Activated T-cell treated with anti-CD3 and anti-CD28 coated beads for 4 hours (primary cell): Measurements from ENCODE around the gene IFNL4.
"Not testable (repeated sequence)": the region's sequence is repeated elsewhere in the genome, so short reads cannot be mapped to it uniquely, and the experiment has no call there.

Experiments used
- DNase-seq: peaks from one replicate; pipeline ENCODE4 v3.0.0-alpha.2; 2020

Gene IFNL4

DNA sequence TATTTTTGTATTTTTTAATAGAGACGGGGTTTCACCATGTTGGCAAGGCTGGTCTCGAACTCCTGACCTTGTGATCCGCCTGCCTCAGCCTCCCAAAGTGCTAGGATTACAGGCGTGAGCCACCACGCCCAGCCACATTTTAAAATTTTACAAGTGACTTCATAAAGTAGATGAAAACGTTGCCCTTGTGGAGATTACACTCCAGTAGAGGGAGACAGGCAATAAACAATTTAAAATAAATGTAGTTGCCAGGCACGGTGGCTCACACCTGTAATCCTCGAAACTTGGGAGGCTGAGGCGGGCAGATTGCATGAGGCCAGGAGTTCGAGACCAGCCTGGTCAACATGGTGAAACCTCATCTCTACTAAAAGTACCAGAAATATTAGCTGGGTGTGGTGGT is 29.5 kb downstream of the IFNL4 start:
- not testable (repeated sequence) for DNase-seq

GRCh38 chr19:39218230-39219007 is 30.2 kb downstream of the IFNL4 start:
- DNase-seq, result no peak

- DNase-seq, result no peak
Observed at GRCh38 chr19:39217094-39217493, 31.6 kb downstream of the IFNL4 start.

- not testable (repeated sequence) for DNase-seq
Observed at GRCh38 chr19:39215323-39215722, 33.3 kb downstream of the IFNL4 start.

- peak; percentile 47 for DNase-seq
Observed at GRCh38 chr19:39212375-39212742, 36.3 kb downstream of the IFNL4 start.

DNA sequence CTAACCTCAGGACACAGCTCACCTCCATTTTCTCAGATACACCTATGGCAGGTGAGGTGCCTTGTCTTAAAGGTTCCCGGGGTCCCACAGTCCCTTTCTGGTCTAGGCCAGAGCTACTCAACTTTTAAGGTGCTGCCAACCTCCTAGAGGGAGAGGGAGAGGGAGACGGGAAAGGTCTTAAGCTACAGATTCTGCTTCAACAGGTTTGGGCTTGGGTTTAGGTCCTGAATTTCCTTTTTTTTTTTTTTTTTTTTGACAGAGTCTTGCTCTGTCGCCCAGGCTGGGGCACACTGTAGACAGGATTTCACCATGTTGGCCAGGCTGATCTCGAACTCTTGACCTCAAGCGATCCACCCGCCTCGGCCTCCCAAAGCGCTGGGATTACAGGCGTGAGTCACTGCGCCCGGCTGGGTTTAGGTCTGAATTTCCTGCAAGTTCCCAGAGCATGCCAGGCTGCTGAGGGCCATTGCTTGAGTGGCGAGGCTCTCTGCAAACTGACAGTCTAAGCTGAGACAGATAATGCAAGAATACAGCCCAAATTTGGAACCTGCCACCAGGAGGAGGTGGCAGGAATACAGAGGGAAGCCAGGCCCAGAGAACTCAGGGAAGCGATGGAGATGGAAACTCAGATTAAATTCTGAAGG is 36.8 kb downstream of the IFNL4 start:
- no peak for DNase-seq

DNA sequence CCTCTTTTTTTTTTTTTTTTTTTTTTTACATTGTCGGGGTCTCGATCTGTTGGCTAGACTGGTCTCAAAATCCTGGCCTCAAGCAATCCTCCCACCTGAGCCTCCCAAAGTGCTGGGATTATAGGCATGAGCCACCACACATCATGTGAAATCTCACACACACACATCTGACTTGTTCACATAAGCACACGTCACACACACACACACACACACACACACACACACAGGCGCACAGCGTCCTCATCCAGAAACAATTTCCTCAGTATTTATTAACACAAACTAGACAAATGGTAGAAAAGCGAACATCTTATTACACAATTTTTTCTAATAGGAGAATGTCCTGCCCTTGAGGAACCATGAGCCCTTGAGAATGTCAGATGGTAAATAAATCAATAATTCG is 39.5 kb downstream of the IFNL4 start:
- no peak for DNase-seq

GRCh38 chr19:39208175-39208795 is 40.4 kb downstream of the IFNL4 start:
- DNase-seq, result no peak

DNA sequence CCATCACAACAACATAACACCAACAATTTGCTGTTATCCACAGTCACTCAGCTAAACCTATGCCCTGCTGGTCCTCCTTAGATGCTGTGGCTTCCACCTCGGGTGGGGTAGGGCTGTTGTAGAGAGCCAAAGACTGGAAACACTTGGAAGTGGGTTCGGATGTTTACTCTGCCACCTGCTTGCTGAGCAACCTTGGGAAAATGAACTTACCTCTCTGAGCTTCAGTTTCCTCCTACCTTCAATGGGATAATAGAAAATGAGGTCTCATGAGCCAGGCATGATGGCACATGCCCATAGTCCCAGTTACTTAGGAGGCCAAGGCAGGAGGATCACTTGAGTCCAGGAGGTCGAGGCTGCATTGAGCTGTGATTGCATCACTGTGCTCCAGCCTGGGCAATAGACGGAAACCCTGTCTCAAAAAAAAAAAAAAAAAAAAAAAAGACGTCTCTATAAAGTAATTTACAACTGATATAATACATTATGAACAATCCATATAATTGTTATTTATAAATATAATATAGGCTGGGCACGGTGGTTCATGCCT is 41.3 kb downstream of the IFNL4 start:
- no peak for DNase-seq

DNA sequence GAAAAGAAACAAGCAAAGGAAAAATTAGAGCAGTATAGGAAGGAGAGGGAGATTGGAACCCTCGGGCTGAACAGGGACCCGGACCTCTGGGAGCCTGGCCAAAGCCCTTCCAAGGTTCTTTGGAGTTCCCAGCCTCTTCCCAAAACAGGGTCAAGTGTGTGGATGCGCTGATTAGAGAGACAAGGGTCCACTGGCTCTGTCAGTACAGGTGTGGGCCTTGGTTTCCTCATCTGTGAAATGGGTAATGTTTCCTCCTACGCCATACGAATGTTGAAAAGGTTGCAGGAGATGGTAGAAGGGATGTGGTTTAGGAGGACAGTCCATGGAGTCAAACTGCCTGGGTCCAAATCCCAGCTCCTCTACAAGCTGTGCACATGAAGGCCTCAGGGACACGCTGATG is 42.5 kb downstream of the IFNL4 start:
- DNase-seq, result no peak

DNA sequence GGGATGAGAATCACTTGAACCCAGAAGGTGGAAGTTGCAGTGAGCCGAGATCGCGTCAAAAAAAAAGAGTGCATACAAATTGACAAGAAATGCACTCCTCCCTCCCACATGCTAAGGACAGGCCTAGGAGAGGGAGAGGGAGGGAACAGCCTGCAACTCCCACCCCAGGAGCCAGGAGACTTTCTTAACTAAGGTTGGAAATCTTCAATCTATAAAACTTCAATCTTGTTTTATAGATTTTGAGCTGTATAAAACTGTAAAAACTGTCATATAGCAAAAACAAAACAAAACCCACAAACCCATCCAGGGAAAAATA is 43.2 kb downstream of the IFNL4 start:
- no peak for DNase-seq

DNA sequence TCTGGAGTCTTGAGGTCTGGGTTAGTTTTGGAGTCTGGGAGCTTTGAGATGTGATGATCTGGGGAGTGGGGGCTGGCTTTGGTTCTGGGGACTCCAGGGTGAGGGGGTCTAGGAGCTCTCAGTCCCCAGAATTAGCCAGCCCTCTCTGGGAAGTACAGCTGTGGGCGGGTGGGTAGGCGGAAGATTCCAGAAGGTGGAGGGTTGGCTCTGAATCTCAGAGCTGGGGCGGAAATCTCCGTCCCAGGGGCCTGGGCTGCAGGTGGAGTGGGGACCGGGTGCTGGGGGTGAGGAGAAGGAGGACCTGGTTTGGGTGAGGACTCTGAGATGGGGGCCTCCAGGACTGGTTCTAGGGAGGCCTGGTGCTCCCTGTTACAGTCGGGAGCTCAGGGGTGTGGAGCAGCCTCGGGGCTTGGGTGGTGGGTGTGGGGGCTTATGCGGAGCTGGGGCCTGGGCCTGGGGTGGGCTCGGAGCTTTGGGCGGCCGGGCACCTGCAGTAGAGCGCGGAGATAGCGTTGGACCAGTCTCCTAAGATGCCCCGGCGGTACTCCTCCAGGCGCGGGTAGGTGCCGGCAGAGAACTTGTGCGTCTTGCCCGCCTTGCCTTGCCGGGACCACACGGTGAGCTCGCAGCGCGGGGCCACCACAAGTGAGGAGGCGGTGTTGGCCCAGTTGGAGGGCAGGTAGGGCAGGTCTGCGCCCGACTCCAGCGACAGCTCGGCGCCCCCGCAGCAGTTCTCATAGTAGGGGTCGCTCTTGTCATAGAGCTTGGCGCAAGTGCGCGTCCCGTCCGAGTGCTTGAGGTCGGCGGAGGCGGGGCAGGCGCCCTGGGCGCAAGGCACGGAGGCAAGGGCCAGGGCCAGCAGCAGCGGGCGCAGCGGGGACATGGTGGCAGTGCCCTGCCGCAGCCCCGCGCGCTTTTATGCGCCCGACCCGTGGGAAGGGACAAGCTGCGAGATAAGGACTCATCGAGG is 45.0 kb downstream of the IFNL4 start, which contains the start of gene SYCN:
SYCN (minus strand) TSS at position 892 of the 970 bp plus-strand sequence; CDS start at position 883, 9 bp downstream.
- DNase-seq, result no peak

DNA sequence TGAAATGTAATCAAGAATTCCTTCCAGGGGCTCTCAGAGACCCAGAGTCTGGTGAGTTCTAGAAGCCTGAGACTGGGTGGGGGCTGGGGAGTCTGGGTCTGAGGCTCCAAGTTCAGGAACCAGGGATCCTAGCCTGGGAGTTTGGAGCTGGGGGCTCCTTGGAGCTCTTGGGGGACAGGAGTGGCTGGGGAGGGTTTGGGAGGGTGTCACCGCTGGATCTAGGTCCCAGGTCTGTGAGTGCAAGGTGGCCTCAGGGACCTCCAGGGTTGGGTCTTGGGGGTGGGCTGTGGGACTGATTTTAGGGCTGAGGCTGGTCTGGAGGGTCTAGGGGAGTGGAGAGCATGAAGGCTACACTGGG is 45.7 kb downstream of the IFNL4 start:
- DNase-seq, result no peak

GRCh38 chr19:39200803-39201115 is 47.9 kb downstream of the IFNL4 start:
- DNase-seq, result no peak

DNA sequence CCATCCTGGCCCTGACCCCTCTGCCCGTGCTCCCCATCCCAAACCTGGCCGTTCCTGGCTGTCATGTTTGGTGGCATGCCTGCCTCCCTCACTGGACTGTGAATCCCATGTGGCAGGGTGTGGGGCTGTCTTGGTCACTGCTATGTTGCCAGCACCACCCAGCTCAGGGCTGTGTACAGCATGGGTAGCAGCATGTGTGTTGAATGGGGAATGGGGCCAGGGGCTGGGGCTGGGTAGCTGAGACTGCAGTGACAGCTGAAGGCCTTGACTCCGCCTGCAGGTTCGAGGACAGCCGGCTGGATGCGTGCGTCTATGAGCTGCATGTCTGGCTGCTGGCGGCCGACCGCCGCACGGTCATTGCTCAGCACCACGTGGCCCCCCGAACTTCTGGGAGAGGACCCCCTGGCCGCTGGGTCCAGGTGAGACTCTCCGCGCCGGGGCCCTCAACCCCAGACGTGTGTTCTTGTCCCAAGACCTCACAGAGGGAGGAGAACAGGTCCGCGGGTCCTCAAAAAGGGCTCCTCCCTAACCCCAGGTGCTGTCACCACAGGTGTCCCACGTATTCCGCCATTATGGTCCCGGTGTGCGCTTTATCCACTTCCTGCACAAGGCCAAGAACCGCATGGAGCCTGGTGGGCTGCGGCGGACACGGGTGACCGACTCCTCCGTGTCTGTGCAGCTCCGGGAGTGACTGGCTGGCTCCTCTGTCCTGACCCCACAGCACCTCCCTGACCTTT is 48.4 kb downstream of the IFNL4 start:
- no peak for DNase-seq

GRCh38 chr19:39199025-39199424 is 49.6 kb downstream of the IFNL4 start:
- no peak for DNase-seq

- DNase-seq, result no peak
Observed at GRCh38 chr19:39197808-39198207, 50.8 kb downstream of the IFNL4 start.

DNA sequence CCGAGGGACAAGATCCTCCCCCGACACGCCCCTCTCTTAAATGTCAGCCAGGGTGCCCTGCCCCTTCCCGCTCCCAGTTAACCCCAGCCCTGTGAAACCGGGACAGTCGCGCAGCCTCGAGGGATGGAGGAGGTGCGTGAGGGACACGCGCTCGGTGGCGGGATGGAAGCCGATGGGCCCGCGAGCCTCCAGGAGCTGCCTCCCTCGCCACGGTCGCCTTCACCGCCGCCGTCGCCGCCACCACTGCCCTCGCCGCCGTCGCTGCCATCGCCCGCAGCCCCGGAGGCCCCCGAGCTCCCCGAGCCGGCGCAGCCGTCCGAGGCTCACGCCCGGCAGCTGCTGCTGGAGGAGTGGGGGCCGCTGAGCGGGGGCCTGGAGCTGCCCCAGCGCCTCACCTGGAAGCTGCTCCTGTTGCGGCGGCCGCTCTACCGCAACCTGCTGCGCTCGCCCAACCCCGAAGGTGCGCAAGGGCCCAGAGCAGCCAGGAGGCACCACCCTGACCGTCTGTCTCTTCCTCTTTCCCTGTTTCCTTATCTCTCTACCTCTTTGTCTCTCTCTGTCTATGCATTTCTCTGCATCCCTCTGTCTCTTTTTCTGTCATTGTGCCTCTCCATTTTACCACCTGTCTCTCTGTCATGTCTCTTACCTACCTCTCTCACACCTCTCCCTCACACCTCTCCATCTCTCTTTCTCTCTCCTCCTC is 51.6 kb downstream of the IFNL4 start, which contains the start of gene NCCRP1:
NCCRP1 (plus strand) TSS at position 105 of the 703 bp plus-strand sequence; CDS start at position 124, 19 bp downstream.
- DNase-seq, result no peak

DNA sequence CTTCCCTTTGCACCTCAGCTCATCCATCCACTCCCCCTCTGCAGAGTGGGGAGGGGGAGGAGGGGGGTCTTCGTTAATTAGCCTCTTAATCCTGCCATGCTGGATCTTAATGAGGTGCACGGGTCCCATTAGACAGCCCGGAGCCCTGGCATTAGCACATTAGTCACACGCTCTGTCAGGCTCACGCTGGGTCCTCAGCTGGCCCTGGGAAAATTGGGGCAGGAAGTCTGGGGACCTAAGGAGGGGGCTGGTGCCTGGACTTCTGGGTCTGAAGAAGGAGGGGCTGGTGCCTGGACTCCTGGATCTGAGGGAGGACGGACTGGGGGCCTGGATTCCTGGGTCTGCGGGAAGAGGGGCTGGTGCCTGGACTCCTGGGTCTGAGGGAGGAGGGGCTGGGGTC is 52.3 kb downstream of the IFNL4 start:
- DNase-seq, result no peak
